Measurements from ENCODE around the gene UBALD2. TPM values are rescaled to one million over a fixed set of nuclear protein-coding genes. Genes with fewer than 3 reads are reported as not detected.

Gene UBALD2
- total and polyA plus RNA-seq, 2 of the 13 experiments (the other 11 are each of a cell fraction or from before 2014, with no cell fraction given), result 3.3 to 89.7 TPM

GRCh38 chr17:76246080-76247066 lies 18.8 kb upstream of the UBALD2 start (continued):
- TF ChIP-seq ZNF24 (IDR thresholded peaks at IDR 0.05) (no peak), FOXA3 (CRISPR knock-in tag; IDR thresholded peaks at IDR 0.05) (no peak), TFDP2 (CRISPR knock-in tag; IDR thresholded peaks at IDR 0.05) (0 out of 2 replicates have a peak, but pooled peaks have one; percentile 28), STAT5B (CRISPR knock-in tag; IDR thresholded peaks at IDR 0.05) (no peak), HNRNPK (IDR thresholded peaks at IDR 0.05; ENCODE audit: low read depth, low read length, poor library complexity, severe bottlenecking) (no peak), EED (CRISPR knock-in tag; IDR thresholded peaks at IDR 0.05) (no peak), ZNF512 (CRISPR knock-in tag; IDR thresholded peaks at IDR 0.05) (no peak), DNMT1 (CRISPR knock-in tag; IDR thresholded peaks at IDR 0.05) (no peak), MAF1 (CRISPR knock-in tag; IDR thresholded peaks at IDR 0.05; ENCODE audit: borderline replicate concordance) (no peak), KLF12 (CRISPR knock-in tag; IDR thresholded peaks at IDR 0.05; ENCODE audit: borderline replicate concordance) (no peak), ZNF530 (CRISPR knock-in tag; IDR thresholded peaks at IDR 0.05; ENCODE audit: low read depth) (no peak), ARNT (IDR thresholded peaks at IDR 0.05) (no peak), CBFB (CRISPR knock-in tag; IDR thresholded peaks at IDR 0.05) (no peak), GZF1 (CRISPR knock-in tag; IDR thresholded peaks at IDR 0.05) (peak; percentile 99), KLF15 (CRISPR knock-in tag; IDR thresholded peaks at IDR 0.05; ENCODE audit: borderline replicate concordance) (no peak), SOX5 (CRISPR knock-in tag; IDR thresholded peaks at IDR 0.05; ENCODE audit: borderline replicate concordance) (peak; percentile 42; the same call in 1 of the 2 replicates)
- TF ChIP-seq, protein P1, sequence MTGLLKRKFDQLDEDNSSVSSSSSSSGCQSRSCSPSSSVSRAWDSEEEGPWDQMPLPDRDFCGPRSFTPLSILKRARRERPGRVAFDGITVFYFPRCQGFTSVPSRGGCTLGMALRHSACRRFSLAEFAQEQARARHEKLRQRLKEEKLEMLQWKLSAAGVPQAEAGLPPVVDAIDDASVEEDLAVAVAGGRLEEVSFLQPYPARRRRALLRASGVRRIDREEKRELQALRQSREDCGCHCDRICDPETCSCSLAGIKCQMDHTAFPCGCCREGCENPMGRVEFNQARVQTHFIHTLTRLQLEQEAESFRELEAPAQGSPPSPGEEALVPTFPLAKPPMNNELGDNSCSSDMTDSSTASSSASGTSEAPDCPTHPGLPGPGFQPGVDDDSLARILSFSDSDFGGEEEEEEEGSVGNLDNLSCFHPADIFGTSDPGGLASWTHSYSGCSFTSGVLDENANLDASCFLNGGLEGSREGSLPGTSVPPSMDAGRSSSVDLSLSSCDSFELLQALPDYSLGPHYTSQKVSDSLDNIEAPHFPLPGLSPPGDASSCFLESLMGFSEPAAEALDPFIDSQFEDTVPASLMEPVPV (CRISPR knock-in tag; IDR thresholded peaks at IDR 0.05), result no peak
- TF ChIP-seq, protein P2, sequence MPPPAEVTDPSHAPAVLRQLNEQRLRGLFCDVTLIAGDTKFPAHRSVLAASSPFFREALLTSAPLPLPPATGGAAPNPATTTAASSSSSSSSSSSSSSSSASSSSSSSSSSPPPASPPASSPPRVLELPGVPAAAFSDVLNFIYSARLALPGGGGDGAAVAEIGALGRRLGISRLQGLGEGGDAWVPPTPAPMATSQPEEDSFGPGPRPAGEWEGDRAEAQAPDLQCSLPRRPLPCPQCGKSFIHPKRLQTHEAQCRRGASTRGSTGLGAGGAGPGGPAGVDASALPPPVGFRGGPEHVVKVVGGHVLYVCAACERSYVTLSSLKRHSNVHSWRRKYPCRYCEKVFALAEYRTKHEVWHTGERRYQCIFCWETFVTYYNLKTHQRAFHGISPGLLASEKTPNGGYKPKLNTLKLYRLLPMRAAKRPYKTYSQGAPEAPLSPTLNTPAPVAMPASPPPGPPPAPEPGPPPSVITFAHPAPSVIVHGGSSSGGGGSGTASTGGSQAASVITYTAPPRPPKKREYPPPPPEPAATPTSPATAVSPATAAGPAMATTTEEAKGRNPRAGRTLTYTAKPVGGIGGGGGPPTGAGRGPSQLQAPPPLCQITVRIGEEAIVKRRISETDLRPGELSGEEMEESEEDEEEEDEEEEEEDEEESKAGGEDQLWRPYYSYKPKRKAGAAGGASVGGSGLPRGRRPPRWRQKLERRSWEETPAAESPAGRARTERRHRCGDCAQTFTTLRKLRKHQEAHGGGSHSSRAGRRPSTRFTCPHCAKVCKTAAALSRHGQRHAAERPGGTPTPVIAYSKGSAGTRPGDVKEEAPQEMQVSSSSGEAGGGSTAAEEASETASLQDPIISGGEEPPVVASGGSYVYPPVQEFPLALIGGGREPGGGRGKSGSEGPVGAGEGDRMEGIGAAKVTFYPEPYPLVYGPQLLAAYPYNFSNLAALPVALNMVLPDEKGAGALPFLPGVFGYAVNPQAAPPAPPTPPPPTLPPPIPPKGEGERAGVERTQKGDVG (CRISPR knock-in tag; IDR thresholded peaks at IDR 0.05; ENCODE audit: borderline replicate concordance), result no peak
- TF ChIP-seq, protein P3, sequence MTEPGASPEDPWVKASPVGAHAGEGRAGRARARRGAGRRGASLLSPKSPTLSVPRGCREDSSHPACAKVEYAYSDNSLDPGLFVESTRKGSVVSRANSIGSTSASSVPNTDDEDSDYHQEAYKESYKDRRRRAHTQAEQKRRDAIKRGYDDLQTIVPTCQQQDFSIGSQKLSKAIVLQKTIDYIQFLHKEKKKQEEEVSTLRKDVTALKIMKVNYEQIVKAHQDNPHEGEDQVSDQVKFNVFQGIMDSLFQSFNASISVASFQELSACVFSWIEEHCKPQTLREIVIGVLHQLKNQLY (CRISPR knock-in tag; IDR thresholded peaks at IDR 0.05), result no peak

Measured in HepG2 (cell line).